Stimulated activated CD4-positive, alpha-beta T cell treated with anti-CD3 and anti-CD28 coated beads, Interleukin-4, amount 100 ng/mL, for 24 hours (primary cell): ENCODE measurements around the gene SCYGR6.

Source experiments
- DNase-seq: peaks from one replicate; pipeline ENCODE4 v3.0.0-alpha.2; 2020

SCYGR6 gene

DNA sequence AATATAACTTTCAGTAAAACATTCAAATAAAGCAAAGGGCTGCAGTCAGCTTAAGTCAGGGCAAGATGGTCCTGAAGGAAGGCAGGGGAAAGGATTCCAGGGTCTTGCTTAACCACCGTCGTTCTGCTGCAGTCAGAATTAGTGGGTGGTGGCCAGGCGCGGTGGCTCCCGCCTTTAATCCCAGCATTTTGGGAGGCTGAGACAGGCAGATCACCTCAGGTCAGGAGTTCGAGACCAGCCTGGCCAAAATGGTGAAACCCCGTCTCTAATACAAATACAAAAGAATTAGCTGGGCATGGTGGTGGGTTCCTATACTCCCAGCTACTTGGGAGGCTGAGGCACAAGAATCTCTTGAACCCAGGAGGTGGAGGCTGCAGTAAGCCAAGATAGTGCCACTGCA is 13.6 kb downstream of the SCYGR6 start:
- DNase-seq, result no peak

DNA sequence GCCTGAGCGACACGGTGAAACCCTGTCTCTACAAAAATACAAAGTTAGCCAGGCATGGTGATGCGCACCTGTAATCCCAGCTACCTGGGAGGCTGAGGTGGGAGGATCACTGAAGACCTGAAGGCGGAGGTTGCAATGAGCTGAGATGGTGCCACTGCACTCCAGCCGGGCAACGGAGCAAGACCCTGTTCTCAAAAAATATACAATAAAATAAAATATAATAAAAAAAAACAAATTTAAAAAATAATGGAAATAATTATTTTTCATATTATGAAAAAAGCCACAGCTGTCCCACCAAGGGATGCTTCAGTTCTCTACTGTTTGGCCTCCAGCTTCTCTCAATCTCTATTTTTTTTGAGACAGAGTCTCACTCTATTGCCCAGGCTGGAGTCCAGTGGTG is 17.2 kb downstream of the SCYGR6 start:
- DNase-seq, result no peak

DNA sequence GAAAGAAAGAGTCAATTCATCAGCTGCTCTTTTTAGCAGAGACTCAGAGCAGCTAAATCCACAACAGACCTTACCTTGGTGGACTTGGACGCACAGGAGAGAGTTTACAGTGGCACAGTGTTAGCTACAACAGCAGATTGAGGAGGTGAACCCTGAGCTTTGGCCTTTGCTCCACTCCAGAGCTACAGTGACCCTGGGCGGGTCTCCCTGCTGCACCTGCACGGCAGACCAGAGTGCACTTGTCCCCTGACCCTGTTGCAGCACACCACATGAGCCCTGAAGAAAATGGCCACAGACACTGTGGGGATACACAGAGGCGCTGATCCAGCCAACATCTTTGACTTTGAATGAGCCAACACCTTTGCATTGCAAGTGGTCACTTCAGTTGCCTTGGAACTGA is 17.7 kb downstream of the SCYGR6 start:
- no peak for DNase-seq

DNA sequence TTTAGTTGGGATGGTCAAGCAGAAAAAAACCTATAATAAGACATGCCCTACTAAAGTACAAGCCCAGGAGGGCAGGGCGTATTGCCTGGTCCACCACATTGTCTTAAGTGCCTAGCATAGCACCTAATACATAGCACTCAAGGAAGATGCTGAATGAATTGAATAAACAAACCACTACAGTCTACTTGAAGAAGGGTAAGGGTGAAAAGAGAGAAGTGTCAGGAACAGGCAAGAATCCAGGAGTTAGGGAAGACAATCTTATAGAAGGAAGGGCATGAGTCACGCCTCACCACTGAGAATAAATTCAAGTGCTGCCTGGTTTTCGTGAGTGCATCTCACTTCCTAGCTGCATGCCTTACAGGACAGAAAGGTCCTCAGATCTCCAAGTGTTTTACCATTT is 20.6 kb downstream of the SCYGR6 start:
- no peak for DNase-seq

DNA sequence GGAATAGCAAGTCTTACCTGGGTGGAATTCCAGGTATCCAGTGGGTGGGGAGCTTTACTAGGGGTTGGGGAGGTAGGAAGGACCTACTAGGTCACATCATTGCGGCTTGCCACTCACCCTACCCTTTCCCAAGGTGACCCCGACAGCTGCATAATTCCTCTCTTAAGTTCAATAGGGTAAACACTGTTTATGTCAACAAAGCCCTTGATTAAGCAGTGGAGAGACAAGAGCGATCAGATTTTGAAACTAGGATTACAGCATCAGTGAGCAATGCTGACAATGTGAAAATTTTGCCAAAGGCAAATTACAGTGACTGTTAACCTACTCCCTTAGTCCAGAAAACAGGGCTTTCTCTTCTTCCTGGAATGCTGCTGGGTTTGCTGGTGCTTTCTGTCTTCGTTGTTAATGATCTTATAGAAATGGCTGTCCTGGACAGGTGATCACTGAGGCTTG is 21.3 kb downstream of the SCYGR6 start:
- DNase-seq, result no peak

- DNase-seq, result no peak
Measured at GRCh38 chr2:227701556-227701955, 23.0 kb downstream of the SCYGR6 start.

GRCh38 chr2:227696990-227697679 is 27.4 kb downstream of the SCYGR6 start:
- no peak for DNase-seq

DNA sequence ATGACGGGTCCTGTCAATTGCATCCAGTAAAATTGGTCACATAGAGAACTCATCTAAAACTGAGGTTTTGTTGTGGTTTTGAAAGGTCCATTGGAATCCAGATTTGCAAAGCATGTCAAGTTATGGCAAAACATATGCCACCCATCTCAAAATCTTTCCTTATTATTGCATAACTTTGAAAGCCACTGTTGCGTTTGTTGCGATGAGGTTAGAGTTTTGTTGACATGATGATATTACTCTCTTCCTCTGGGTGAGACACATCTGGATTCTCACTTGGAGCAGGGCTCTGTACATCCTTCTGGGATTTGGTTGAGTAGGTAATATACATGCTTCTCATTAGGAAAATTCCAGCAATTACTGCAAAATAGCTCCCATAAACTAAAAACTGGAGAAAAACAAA is 37.4 kb downstream of the SCYGR6 start:
- DNase-seq, result no peak

DNA sequence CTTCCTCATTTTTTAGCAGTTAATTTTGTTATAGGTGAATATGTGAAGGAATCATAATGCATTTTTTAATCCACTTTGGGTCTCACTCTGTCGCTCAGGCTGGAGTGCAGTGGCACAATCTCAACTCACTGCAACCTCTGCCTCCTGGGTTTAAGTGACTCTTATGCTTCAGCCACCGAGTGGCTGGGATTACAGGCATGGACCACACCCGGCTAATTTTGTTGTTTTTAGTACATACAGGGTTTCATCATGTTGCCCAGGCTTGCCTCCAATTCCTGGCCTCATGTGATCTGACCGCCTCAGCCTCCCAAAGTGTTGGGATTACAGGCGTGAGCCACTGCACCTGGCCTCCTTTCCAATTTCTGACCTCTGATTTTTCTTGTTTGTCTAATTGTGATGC is 40.3 kb downstream of the SCYGR6 start:
- no peak for DNase-seq

- DNase-seq, result no peak
Measured at GRCh38 chr2:227677928-227678327, 46.6 kb downstream of the SCYGR6 start.

GRCh38 chr2:227674485-227674884 is 50.1 kb downstream of the SCYGR6 start:
- DNase-seq, result no peak
